Fibroblast of the aortic adventitia (primary cell): Measurements from ENCODE around the gene ARHGAP23. TPM values are rescaled to one million over a fixed set of nuclear protein-coding genes. Genes with fewer than 3 reads are reported as not detected.

ENCODE experiments used
- DNase-seq: peaks from one replicate; pipeline ENCODE4 v3.0.0-alpha.2; 2010; ENCODE audit warnings: low read depth
- H3K4me3 ChIP-seq: 2 replicates; pipeline ENCODE4 v1.5.1; 2011; ENCODE audit warnings: low read depth, mild to moderate bottlenecking, control low read depth, low read length, moderate library complexity
- CTCF ChIP-seq: IDR thresholded peaks from 2 replicates; pipeline ENCODE4 v1.5.1; 2011; ENCODE audit warnings: mild to moderate bottlenecking, low read length, control low read depth, inconsistent platforms; ENCODE audit not compliant: insufficient read depth
- total RNA-seq: library from RNA; depleted of rRNA; stranded (reverse); fragments of >200 nt; gene quantifications from 2 replicates; pipeline ENCODE4 v1.2.3, GENCODE V29; 2012; ENCODE audit warnings: low replicate concordance

Gene ARHGAP23
- total RNA-seq, 1 donor = 38.3 TPM

GRCh38 chr17:38403491-38403890 lies 24.8 kb upstream of the ARHGAP23 start:
- peak; percentile 58 for DNase-seq
- H3K4me3 ChIP-seq = no peak overlapping the region
- no peak for TF ChIP-seq CTCF

DNA sequence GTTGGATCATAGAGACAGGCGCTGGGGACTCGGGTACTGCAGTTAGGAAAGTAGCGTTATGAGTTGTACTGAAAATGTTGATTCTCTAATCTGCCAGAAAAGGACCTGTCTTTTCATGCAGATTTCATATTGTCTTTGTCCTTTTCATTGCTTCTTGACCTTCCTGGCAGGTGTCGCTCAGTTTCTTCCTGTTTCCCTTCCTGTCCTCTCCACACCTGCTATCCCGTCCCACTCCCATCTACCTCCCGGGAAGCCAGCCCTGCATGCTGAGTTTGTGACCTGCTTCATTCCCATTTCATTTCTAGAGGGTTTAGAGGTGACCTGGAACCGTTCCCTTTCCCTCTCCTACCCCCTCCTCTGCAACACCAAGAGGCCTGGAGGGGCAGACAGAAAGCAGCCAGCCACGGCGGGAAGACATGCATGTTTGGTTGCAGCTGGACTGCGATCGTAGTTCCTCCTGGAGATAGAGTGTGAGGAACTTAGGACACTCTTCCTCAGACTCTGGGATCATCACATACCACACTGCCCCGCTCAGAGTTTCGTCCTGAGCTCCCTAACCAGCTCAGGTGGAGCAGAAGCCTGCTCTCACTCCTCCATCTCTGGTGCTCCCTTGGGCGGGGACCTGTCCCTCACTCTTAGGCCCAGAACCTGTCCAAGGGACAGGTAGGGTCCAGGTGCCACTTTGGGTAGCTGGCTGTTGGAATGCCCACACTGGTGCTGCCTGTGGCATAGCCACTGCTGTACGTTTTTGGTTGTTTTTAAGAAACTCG lies 23.9 kb upstream of the ARHGAP23 start:
- TF ChIP-seq CTCF = no peak
- H3K4me3 ChIP-seq = no peak overlapping the region
- no peak for DNase-seq

DNA sequence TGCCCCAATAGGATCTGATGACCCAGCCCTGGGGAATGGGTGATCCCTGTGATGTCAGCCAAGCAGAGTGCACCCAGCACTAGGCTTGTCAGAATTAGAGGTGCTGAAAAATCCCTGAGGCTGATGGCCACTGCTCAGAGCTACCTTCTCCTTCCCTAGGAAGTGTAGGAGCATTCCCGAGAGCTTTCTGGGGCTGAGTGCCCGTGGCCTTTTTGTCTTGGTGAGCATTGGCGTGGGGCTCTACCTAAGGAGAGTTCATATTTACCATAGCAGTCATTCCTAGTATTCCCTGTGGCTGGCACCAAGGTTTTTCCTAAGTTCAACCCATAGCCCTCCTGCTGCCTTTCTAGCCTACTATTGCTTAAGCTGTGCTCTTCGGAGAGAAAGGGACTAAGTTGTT lies 22.6 kb upstream of the ARHGAP23 start:
- no peak for DNase-seq
- TF ChIP-seq CTCF = no peak
- H3K4me3 ChIP-seq = no peak overlapping the region

DNA sequence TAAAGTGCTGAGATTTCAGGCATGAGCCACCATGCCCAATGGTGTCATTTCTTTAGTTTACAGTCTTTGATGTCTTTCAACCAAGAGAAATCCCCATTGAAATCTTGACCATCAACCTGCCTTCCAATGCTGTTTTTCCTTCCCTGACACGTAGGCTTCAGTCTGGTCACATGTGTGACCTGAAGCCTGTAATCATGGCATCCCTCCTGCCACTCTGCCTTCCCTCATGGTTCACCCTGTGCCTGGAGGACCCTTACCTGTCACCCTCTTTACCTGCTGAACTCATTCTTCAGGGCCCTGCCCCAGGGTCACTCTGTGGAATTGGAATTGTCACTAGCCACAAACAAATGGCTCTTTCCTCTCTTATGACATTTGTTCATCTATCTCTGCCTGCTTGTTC lies 18.1 kb upstream of the ARHGAP23 start:
- no peak overlapping the region for H3K4me3 ChIP-seq
- TF ChIP-seq CTCF = no peak
- no peak for DNase-seq

DNA sequence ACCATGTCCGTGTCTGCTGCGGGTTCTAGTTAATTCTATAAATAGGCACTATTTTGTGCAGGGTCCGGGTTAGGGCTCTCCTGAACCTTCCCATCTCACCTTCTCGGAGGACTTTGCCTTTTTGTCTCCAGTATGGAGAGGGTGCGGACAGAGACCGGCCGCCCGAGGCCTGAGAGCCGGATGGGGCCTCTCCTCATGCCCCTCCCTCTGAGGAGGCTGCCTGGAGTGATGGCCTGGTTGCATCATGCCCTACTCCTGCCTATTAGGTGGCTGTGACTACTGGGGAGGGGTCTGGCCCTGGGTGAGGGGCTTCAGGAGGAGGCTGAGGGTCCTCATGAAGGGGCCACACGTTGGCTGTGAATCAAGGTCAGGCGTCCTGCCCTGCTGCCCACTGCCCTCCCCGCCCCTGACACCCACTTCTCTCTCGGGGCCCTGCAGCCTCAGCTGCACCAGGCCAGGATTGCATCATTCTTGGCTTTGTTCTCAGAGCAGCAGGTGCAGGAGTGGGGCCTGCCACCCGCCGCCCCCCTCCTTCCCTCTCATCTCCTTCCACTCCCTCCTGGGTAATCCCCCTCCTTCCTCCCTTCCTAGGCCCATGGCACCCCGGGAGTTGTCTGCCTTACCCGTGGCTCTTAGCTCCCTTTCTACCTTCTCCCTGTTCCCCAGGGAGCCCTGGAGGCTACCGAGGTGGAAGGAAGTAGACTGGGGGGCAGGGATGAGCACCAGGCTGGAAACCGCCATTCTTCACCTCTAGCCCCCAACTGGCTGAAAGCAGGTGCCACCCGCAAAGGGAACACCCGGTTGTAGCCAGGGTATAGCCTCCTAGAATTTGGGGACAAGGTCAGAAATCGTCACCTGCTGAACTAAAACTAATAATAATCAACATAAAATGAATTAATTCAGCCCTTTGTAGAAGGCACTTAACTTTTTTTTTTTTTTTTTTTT lies 12.7 kb upstream of the ARHGAP23 start:
- TF ChIP-seq CTCF = no peak
- DNase-seq = peak; percentile 77
- peak overlapping the region; percentile 53 for H3K4me3 ChIP-seq

DNA sequence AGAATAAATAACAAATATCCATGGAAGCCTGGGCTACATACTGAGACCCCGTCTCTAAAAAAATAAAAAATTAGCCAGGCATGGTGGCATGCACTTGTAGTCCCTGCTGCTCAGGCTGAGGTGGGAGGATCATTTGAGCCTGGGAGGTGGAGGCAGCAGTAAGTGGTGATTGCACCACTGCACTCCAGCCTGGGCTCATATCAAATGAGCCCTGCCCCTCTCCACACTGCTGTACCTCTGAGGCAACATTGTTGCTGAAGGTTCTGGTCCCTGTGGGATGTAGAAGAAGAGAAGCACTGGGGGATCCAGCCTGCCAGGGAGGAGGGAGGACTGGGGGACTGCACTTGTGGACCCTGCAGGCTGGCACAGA lies 11.4 kb upstream of the ARHGAP23 start:
- no peak for DNase-seq
- TF ChIP-seq CTCF = no peak
- H3K4me3 ChIP-seq = no peak overlapping the region
